OCI-M2 (cell line): ENCODE measurements around the gene TOX3.

Experiments
- DNase-seq: peaks from one replicate; lab custom pipeline; 2025; ENCODE audit not compliant: unreplicated experiment; lab: John Stamatoyannopoulos, UW

The TOX3 gene

GRCh38 chr16:52539191-52539590 lies 7.8 kb downstream of the TOX3 start:
- no peak for DNase-seq

DNA sequence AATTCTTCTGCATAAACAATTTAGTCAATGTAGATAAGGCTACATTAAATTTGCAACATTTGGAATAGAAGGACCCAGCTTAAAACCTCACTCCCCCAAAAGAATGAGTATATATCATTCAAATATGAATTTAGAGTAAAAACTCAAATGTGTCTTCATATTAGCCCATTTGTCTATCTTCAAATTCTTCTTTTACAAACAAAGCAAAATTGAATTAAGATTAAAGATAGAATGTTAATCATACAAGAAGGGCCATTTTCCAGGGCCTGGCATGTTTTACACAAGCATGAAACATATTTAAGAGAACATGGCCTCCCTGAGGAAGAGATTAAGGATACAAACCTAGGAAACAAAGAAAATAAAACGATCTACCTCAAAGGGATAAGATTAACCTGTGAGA lies 8.4 kb downstream of the TOX3 start:
- DNase-seq: no peak

DNA sequence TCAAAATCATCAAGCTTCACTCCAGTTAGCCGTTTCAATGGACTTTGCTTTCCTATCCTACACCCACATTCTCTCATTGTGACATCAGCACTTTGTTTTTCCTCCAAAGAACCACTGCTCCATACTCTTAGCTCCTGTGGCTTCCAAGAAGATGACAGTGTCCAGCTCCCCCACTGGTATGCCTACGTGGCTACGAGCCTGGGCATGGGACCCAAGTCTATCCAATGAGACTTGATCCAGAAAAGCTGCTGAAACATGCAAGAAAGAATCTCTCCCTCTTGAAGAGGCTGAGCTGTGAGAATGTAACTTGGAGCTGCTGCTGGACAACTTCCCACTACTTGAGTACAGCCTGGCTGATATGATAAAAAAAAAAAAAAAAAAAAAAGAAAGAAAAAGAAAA lies 9.4 kb downstream of the TOX3 start:
- no peak for DNase-seq

DNA sequence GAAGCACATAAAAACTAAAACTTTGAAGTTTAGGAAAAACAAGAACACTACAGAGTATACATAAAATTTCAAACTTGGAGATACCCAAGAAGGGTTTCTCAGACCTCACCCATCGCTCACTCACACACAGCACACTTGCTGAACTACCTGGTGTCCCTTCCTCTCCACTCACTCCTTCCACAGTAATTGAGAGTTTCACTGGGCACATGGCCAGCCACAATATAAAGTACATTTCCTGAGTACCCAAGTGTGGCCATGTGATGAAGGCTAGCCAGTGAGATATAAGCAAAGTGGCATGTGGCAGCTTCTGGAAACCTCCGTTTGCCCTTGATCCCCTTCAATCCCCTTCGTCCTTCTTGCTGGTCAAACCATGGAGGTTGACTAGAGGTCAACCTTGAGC lies 11.9 kb downstream of the TOX3 start:
- DNase-seq: no peak

DNA sequence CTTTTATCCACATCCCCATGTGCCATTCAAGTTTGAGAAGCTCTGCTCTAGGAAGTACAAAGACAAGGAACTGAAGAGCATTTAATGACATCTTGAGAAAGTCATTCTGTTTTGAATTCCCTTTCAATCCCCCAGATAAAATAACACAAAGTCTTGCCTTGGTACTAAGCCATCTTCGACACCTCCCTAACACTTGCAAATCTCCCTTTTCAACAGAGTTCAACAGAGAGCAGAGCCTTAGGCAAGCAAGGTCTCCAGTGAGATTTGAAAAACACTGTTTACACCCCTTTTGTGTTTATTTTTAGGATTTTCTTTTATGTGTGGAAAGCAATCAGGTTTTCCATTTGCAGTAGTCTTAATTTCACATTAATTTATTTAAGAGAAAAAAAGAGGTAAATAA lies 13.6 kb downstream of the TOX3 start:
- no peak for DNase-seq

- no peak for DNase-seq
Measured at GRCh38 chr16:52532384-52532783, 14.6 kb downstream of the TOX3 start.

GRCh38 chr16:52529226-52529625 lies 17.7 kb downstream of the TOX3 start:
- no peak for DNase-seq

GRCh38 chr16:52528393-52529065 lies 18.4 kb downstream of the TOX3 start:
- DNase-seq: no peak

DNA sequence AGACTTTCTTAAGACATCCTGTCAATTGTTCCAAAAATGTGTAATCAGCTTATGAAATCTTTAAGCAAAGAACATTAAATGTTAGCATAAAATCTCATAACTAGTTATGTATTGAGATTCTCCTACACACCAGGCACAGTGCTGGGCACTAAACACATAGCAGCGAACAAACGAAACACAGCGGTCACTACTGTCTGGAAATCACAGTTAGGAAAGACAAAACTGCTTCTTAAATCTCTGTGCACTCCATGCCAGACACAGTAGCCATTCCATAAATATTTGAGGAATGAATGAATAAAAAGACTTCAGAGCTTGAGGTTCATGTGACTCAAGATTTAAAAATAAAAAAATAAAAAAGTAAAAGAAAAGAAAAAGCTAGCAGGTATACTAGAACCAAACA lies 20.1 kb downstream of the TOX3 start:
- no peak for DNase-seq

GRCh38 chr16:52526116-52526828 lies 20.7 kb downstream of the TOX3 start:
- DNase-seq: no peak

DNA sequence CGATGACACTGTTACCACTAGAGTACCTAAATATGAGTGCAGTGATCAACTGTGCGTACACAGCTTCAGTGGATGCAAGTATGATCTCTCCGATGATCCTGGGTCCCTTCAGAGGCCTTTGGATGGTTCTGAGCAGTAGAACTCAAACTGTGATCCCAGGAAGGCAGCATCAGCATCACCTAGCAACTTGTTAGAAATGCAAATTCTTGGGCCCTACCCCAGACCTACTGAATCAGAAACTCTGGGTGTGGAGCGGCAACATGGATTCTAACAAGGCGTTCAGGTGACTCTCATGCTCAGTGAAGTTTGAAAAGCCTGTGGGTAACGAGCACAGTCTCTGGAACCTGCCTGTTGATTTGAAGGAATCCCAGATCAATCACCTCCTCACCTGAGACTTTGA lies 25.4 kb downstream of the TOX3 start:
- no peak for DNase-seq

DNA sequence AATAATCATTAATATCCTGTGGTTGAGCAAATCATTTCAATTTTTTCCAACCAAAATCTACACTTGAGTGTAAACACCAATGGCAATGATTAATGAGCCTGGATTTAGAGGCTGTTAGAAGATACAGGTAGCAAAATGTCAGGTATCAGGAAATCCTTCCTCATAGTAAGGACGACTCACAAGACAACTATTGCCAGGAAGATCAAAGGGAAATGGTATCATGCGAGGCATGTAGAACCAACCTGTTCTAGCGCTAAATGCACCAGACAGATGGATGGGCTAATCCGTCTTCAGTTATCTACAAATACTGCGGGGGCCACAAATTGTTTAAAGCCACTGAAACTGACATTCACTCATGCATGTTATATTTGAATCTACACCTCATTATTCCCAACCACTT lies 28.1 kb downstream of the TOX3 start:
- no peak for DNase-seq

DNA sequence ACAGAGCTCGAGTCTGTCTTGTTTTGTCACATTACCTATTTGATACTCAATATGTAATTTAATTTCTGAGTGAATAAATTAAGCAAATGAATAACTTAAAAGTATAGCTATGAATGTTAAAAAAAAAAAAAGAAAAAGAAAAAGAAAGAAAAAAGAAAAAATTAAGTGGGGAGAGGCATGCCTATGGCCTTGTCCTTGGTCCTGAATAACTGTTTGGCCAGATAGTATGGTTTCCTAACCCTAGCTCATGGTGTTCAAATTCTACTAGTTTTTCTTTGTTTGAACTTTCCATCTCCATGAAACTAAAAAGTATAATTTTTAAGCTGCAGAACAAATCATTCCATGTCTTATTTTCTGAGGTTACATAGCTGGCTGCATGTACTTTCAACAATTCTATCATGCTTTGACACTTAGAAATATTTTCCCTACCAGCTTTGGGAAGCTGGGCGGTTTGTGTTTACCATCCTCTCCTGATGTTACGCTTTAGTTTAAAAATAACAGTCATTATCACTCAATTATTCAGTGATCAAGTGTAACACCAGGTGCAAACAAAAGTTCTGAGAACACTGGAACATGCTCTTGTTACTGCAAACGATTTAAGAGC lies 31.8 kb downstream of the TOX3 start:
- no peak for DNase-seq

DNA sequence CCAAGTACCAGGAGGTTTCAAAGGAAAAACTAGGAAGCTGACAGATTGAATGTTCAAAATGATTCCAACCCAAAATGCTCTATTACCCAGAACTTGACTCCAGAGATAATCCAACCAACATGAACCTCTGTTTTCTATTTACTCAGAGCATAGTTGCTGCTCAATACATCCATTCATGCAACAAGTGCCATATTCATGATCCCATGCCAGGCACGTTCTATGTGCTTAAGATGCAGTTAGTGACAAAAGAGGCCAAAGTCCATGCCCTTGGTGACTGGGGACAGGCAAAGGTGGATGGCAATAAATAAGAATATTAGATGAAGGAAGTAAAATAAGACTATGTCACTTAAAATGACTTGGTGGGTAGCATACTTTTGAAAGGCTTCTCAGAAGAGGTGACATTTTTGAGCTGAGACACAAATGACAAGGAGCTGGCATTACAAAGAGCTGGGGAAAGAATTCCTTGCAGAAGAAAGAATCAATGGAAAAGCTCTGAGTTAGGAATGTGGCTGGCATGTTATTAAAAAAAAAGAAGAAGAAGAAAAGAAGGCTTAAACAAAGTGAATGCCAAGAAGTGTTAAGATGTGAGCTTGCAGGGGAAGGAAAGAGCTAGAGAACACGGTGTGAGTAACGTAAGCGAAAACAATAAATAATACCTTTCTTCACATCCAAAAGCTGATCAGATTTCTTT lies 34.5 kb downstream of the TOX3 start:
- DNase-seq: no peak

DNA sequence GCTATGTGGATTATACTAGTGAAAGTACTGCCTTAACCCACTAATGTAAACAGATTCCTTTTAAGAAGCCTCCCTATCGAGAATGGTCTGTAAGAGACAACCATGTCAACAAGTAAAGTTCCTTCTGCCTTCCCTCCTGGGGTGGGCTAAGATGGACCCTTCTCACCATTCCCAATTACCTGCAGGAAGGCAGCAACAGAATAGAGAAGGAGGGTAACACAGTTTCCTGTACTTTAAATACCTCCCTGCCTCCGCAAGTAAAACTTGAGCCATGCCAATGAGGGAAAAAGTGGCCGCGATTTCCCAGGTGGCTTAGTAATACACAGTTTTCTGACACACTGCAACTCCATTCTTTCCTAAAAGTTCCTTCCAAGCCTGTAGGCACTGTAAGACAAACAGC lies 45.2 kb downstream of the TOX3 start:
- DNase-seq: no peak

DNA sequence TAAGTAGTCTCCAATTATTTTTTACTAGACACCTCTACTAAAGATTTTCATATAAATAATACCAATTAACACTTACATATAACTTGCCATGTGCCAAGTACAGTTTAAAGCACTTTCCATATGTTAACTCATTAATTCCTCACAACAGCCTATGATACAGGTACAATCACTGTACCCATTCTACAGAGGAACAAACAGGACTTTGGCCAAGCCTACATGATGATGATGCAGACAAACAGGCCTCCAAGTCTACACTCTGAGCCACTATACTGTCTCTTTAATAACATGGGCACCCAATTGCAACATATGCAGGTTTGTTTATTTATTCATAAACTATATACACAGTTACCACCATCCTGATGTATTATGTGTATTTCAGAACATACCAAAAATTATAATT lies 46.0 kb downstream of the TOX3 start:
- DNase-seq: no peak

DNA sequence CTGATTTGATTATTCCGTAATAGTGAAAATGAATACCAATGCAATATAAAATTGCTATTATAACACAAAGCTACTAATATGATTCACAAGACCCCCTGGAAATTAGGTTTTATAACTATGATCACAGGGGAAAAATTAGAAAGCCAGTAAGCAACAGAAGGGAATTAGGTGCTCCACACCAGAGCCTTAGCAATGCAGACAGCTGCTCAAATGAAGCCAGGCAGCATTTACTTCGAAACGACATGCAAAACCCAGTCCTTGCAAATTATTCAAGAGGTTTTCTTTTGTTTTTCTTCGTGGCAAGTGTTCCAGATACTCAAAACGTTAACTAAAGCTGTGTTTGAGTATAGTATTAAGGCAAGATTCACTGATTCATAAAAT lies 47.9 kb downstream of the TOX3 start:
- DNase-seq: no peak

DNA sequence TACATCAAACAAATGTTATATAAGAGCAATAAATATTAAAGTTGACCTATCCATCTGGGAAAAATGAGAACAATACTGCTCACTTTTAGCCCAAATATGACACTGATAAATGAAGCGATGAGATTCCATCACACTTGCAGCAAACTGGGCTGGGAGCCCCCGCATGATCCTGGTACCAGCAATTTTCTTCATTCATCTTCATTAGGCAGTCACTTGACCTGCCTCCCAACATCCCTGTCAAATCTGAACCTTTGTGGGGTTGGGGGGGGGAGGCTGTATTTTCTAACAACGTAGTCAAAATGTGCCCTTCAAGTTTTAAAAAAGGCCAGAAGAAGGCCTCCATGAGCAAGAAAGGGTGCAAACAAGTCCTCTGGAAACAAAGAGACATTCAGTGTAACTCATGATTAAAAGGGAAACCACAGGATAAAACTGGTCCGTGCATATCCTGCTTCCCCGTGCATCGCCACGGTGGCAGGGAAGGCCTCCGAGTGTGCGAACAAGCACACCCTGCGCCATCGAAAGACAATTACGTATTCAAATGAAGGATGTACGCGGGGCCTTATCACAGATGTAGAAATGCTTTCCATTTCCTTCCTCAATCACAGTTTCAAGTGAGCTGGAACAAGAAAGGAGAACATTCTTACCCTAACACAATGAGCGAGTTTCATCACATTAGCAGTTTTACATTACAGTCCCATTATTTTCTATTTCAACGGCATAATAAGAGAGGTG lies 48.4 kb downstream of the TOX3 start:
- no peak for DNase-seq

DNA sequence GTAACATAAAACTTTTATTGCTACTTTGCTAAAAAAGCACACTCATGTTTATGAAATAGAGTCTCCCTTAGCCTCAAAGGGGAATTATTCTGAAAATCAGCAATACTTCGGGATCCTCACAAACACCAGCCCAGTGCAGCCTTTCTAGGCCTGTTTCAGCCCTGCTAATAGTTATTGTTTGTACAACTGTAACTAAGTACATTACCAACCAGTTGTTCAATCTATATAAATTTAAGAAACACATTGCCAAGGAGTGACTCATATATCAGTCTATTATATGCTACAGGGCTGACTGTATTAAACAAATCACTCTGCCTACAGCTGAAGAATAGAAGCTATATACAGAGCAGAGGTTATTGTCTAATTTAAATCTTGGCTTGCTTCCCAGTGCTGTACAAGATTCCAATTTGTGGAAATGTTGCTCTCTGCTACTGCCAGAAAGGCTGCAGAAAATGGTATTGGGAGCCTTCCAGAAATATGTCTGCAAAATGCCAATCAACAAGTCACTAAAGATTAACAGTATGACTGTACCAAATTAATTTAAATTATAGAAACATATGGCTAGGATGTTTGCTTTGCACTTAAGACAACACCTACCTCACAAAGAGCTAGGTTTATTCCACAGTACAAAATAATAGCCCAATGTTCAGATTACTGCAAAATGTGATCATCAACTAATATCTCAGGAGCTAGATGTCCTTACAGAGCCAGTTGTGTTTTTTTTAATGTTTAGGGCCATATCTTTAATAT lies 49.7 kb downstream of the TOX3 start:
- no peak for DNase-seq

GRCh38 chr16:52496051-52496876 lies 50.7 kb downstream of the TOX3 start:
- DNase-seq: no peak
